ENCODE results near the gene DLX1. TPM values are rescaled to one million over a fixed set of nuclear protein-coding genes. Genes with fewer than 3 reads are reported as not detected.

The DLX1 gene
- total and polyA plus RNA-seq, 2 of the 8 experiments (the other 6 are each of a cell fraction or from before 2014, with no cell fraction given), result 0.11 TPM; not detected in 1

DNA sequence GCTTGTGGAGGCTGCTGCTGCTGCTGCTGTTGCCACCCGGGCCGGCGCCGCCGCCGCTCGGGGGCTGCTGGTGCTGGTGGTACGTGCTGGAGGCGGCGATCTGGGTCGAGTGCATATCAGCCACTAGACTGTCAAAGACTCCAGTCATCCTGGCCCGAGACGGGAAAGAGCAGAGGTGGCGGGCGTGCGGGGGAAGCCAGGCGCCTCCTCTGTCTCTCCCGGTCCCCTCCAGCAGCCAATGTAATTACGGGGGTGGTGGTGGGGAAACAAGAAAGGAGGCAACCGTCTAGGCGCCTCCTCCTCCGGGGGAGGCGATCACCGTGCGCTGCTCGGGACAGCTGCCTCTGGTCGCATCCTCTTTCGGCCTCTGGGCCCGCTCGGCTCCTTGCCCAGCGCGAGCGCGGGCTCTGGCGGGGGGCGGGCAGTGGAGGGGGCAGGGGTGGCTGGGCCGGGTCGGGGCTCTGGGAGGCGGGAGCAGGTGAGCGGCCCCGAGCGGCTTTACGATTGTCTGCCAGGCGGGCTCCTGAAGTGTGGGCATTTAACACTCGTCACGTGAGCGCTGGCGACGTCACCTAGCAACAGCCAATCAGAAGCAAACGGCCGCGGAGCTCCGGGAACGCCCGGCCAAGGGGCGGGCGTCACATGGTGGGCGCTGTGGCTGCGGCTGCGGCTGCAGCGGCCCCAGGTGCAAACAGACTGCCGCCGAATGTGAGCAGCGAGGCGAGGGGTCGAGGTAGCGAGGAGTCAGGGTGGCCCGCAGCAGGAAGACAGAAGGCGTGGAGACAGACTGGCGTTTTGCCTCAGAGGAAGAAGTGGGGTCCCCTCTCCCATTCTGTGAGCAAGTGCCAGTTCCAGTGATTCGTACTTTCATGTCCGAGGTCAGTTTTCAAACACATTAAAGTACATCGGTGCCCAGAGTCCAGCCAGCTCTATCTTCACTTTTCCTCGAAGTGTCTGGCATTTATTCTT, 17.4 kb downstream of the DLX1 start, which contains the start of gene DLX2 (continued):
- TF ChIP-seq, protein P1, sequence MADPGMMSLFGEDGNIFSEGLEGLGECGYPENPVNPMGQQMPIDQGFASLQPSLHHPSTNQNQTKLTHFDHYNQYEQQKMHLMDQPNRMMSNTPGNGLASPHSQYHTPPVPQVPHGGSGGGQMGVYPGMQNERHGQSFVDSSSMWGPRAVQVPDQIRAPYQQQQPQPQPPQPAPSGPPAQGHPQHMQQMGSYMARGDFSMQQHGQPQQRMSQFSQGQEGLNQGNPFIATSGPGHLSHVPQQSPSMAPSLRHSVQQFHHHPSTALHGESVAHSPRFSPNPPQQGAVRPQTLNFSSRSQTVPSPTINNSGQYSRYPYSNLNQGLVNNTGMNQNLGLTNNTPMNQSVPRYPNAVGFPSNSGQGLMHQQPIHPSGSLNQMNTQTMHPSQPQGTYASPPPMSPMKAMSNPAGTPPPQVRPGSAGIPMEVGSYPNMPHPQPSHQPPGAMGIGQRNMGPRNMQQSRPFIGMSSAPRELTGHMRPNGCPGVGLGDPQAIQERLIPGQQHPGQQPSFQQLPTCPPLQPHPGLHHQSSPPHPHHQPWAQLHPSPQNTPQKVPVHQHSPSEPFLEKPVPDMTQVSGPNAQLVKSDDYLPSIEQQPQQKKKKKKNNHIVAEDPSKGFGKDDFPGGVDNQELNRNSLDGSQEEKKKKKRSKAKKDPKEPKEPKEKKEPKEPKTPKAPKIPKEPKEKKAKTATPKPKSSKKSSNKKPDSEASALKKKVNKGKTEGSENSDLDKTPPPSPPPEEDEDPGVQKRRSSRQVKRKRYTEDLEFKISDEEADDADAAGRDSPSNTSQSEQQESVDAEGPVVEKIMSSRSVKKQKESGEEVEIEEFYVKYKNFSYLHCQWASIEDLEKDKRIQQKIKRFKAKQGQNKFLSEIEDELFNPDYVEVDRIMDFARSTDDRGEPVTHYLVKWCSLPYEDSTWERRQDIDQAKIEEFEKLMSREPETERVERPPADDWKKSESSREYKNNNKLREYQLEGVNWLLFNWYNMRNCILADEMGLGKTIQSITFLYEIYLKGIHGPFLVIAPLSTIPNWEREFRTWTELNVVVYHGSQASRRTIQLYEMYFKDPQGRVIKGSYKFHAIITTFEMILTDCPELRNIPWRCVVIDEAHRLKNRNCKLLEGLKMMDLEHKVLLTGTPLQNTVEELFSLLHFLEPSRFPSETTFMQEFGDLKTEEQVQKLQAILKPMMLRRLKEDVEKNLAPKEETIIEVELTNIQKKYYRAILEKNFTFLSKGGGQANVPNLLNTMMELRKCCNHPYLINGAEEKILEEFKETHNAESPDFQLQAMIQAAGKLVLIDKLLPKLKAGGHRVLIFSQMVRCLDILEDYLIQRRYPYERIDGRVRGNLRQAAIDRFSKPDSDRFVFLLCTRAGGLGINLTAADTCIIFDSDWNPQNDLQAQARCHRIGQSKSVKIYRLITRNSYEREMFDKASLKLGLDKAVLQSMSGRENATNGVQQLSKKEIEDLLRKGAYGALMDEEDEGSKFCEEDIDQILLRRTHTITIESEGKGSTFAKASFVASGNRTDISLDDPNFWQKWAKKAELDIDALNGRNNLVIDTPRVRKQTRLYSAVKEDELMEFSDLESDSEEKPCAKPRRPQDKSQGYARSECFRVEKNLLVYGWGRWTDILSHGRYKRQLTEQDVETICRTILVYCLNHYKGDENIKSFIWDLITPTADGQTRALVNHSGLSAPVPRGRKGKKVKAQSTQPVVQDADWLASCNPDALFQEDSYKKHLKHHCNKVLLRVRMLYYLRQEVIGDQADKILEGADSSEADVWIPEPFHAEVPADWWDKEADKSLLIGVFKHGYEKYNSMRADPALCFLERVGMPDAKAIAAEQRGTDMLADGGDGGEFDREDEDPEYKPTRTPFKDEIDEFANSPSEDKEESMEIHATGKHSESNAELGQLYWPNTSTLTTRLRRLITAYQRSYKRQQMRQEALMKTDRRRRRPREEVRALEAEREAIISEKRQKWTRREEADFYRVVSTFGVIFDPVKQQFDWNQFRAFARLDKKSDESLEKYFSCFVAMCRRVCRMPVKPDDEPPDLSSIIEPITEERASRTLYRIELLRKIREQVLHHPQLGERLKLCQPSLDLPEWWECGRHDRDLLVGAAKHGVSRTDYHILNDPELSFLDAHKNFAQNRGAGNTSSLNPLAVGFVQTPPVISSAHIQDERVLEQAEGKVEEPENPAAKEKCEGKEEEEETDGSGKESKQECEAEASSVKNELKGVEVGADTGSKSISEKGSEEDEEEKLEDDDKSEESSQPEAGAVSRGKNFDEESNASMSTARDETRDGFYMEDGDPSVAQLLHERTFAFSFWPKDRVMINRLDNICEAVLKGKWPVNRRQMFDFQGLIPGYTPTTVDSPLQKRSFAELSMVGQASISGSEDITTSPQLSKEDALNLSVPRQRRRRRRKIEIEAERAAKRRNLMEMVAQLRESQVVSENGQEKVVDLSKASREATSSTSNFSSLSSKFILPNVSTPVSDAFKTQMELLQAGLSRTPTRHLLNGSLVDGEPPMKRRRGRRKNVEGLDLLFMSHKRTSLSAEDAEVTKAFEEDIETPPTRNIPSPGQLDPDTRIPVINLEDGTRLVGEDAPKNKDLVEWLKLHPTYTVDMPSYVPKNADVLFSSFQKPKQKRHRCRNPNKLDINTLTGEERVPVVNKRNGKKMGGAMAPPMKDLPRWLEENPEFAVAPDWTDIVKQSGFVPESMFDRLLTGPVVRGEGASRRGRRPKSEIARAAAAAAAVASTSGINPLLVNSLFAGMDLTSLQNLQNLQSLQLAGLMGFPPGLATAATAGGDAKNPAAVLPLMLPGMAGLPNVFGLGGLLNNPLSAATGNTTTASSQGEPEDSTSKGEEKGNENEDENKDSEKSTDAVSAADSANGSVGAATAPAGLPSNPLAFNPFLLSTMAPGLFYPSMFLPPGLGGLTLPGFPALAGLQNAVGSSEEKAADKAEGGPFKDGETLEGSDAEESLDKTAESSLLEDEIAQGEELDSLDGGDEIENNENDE (IDR thresholded peaks at IDR 0.05; ENCODE audit: insufficient replicate concordance, low read length), result no peak
- TF ChIP-seq RFX5 (IDR thresholded peaks at IDR 0.05; ENCODE audit: borderline replicate concordance, low read depth, low read length) (no peak), FOSL1 (IDR thresholded peaks at IDR 0.05; ENCODE audit: insufficient read depth, low read depth, low read length) (no peak), NRF1 (IDR thresholded peaks at IDR 0.05; ENCODE audit: low read depth, low read length) (no peak), ZNF274 (IDR thresholded peaks at IDR 0.05; ENCODE audit: borderline replicate concordance, extremely low read depth, low read length) (no peak), CREB1 (IDR thresholded peaks at IDR 0.05) (peak; percentile 79), HDAC6 (IDR thresholded peaks at IDR 0.05; ENCODE audit: low read depth, low read length) (no peak), BCL11A (IDR thresholded peaks at IDR 0.05; ENCODE audit: low read depth in 2 of 2, low read length in 2 of 2) (no peak)
- TF ChIP-seq, protein P2, sequence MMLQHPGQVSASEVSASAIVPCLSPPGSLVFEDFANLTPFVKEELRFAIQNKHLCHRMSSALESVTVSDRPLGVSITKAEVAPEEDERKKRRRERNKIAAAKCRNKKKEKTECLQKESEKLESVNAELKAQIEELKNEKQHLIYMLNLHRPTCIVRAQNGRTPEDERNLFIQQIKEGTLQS (IDR thresholded peaks at IDR 0.05; ENCODE audit: insufficient read depth, low read depth, low read length), result peak; percentile 87

Measured in H1 (cell line).